B cell (primary cell): ENCODE measurements around the gene EP400. TPM values are rescaled to one million over a fixed set of nuclear protein-coding genes. Genes with fewer than 3 reads are reported as not detected.

Experiments used
- ATAC-seq: fragments of 200-7000 bp; cut with Tn5 transposase; one replicate; pipeline ENCODE4 v1.10.0; 2021; ENCODE audit warnings: low read depth, mild to moderate bottlenecking, moderate number of reproducible peaks, moderate library complexity
- CTCF ChIA-PET: fragments of 350-600 bp; sonication (Branson Sonifier 250); formaldehyde crosslinking; loops from one replicate; lab custom pipeline; 2021; ENCODE audit warnings: antibody characterized with exemption, inconsistent platforms; lab: Charles Lee
- POLR2A ChIA-PET: fragments of 350-600 bp; sonication (Branson Sonifier 250); formaldehyde crosslinking; loops from one replicate; lab custom pipeline; 2021; ENCODE audit warnings: antibody characterized with exemption; lab: Charles Lee
- DNase-seq: peaks from one replicate; pipeline ENCODE4 v3.0.0; 2013
- H2AFZ ChIP-seq: 2 replicates; pipeline ENCODE4 v1.6.1; 2012; ENCODE audit warnings: mild to moderate bottlenecking, low read depth, low read length; ENCODE audit not compliant: insufficient read depth, poor library complexity, severe bottlenecking
- H3K27ac ChIP-seq, 2 donors: 1 replicate in 1 of 2; 2 replicates in 1 of 2; pipeline ENCODE4 v1.5.1; 2012 to 2013; ENCODE audit warnings: low read length in 2 of 2, mild to moderate bottlenecking in 2 of 2, moderate library complexity in 1 of 2
- H3K27me3 ChIP-seq, 4 experiments: fragments of 200-600 bp in 1 of 4; sonication (generic) in 1 of 4; replicated peaks in 1 of 4; 1 replicate in 2 of 4; 2 replicates in 2 of 4; pipeline versions ENCODE4 v1.6.1 to v1.7.0; 2013 to 2016; ENCODE audit warnings: low read length in 3 of 4, mild to moderate bottlenecking in 2 of 4, mixed read lengths in 1 of 4, moderate library complexity in 1 of 4; ENCODE audit not compliant: insufficient read depth in 4 of 4, control insufficient read depth in 3 of 4; ENCODE audit errors: control extremely low read depth in 1 of 4
- H3K36me3 ChIP-seq, 2 experiments: replicated peaks in 1 of 2; 1 replicate in 1 of 2; 2 replicates in 1 of 2; pipeline versions ENCODE4 v1.6.1 to v1.7.1; 2013; ENCODE audit warnings: low read length in 1 of 2; ENCODE audit not compliant: insufficient read depth in 2 of 2, control insufficient read depth in 1 of 2; ENCODE audit errors: control extremely low read depth in 1 of 2, extremely low read depth in 1 of 2
- H3K4me1 ChIP-seq, 2 donors: fragments of 200-600 bp in 1 of 2; sonication (generic) in 1 of 2; 1 replicate in 1 of 2; 2 replicates in 1 of 2; pipeline versions ENCODE4 v1.5.1 to v1.6.1; 2013 to 2017; ENCODE audit warnings: low read length in 2 of 2; ENCODE audit not compliant: control insufficient read depth in 2 of 2, insufficient read depth in 2 of 2
- H3K4me2 ChIP-seq: replicated peaks from 2 replicates; pipeline ENCODE3; 2012; ENCODE audit warnings: mild to moderate bottlenecking, low read depth, low read length; ENCODE audit not compliant: poor library complexity, severe bottlenecking
- H3K4me3 ChIP-seq, 5 experiments: fragments of 200-600 bp in 1 of 5; sonication (generic) in 1 of 5; 1 replicate in 3 of 5; 2 replicates in 2 of 5; pipeline versions ENCODE4 v1.5.1 to v1.7.0; 2011 to 2016; ENCODE audit warnings: low read length in 4 of 5, mild to moderate bottlenecking in 4 of 5, low read depth in 2 of 5, control low read depth in 1 of 5, moderate library complexity in 1 of 5; ENCODE audit not compliant: insufficient read depth in 1 of 5; ENCODE audit errors: control extremely low read depth in 1 of 5, extremely low read depth in 1 of 5
- H3K79me2 ChIP-seq: fragments of 200-600 bp; sonication (generic); one replicate; pipeline ENCODE4 v1.6.0; 2016; ENCODE audit warnings: low read length; ENCODE audit not compliant: control insufficient read depth, insufficient read depth
- H3K9ac ChIP-seq: fragments of 200-600 bp; sonication (generic); 2 replicates; pipeline ENCODE4 v1.6.1; 2017; ENCODE audit warnings: mild to moderate bottlenecking, low read length, moderate library complexity
- H3K9me3 ChIP-seq, 3 donors: one replicate each; pipeline versions ENCODE4 v1.6.1 to v1.7.1; 2013; ENCODE audit warnings: low read length in 2 of 3; ENCODE audit not compliant: control insufficient read depth in 2 of 3, insufficient read depth in 1 of 3; ENCODE audit errors: control extremely low read depth in 1 of 3
- H4K20me1 ChIP-seq: 2 replicates; pipeline ENCODE4 v1.6.0; 2012; ENCODE audit warnings: mild to moderate bottlenecking, low read length; ENCODE audit not compliant: insufficient read depth, control insufficient read depth, poor library complexity, severe bottlenecking
- H3K27ac Mint-ChIP-seq: one replicate; pipeline ENCODE4 v1.8.0; 2021; ENCODE audit warnings: mixed read lengths
- H3K27me3 Mint-ChIP-seq: one replicate; pipeline ENCODE4 v1.8.0; 2021; ENCODE audit warnings: mixed read lengths
- H3K4me1 Mint-ChIP-seq: one replicate; pipeline ENCODE4 v1.8.0; 2021; ENCODE audit warnings: mixed read lengths
- H3K4me3 Mint-ChIP-seq: one replicate; pipeline ENCODE4 v1.8.0; 2021; ENCODE audit warnings: mixed read lengths
- H3K9me3 Mint-ChIP-seq: one replicate; pipeline ENCODE4 v1.8.0; 2022; ENCODE audit warnings: mixed read lengths; ENCODE audit not compliant: insufficient read depth
- EZH2 ChIP-seq: IDR thresholded peaks from 2 replicates; pipeline ENCODE4 v1.6.1; 2012; ENCODE audit warnings: borderline replicate concordance, low read depth, mild to moderate bottlenecking, moderate library complexity, low read length; ENCODE audit not compliant: insufficient read depth, poor library complexity, severe bottlenecking
- WGBS: methylation state at CpG from one replicate; pipeline ENCODE4 v1.1.5; 2013; ENCODE audit warnings: missing lambda C conversion rate; ENCODE audit not compliant: insufficient coverage; 5-methylcytosine and 5-hydroxymethylcytosine counted together
- intact Hi-C: fragments of 100-400 bp; cut with micrococcal nuclease; formaldehyde crosslinking; loops from one replicate; pipeline ENCODE4 v1.10.0; 2022
- polyA plus RNA-seq: library from polyadenylated mRNA; depleted of rRNA; stranded (reverse); fragments of >200 nt; gene quantifications from 2 replicates; pipeline ENCODE4 v1.2.3, GENCODE V29; 2012
- total RNA-seq, 2 donors: library from RNA; stranded (reverse); fragments of 120-200 nt in 1 of 2; gene quantifications; 1 replicate in 1 of 2; 2 replicates in 1 of 2; pipeline versions ENCODE4 v1.2.3 to v1.2.4, GENCODE V29; 2013 to 2022
- TF ChIP-seq, protein P1 (sequence below): fragments of 200-600 bp; IDR thresholded peaks from one replicate; pipeline ENCODE4 v1.8.0; 2022; ENCODE audit warnings: antibody characterized with exemption, mild to moderate bottlenecking

Gene EP400
- total and polyA plus RNA-seq, 2 donors (not counting 1 experiment from before 2014, with no cell fraction given), result 17.3 to 82.2 TPM

- TF ChIP-seq EZH2, result no peak
- TF ChIP-seq, protein P1, sequence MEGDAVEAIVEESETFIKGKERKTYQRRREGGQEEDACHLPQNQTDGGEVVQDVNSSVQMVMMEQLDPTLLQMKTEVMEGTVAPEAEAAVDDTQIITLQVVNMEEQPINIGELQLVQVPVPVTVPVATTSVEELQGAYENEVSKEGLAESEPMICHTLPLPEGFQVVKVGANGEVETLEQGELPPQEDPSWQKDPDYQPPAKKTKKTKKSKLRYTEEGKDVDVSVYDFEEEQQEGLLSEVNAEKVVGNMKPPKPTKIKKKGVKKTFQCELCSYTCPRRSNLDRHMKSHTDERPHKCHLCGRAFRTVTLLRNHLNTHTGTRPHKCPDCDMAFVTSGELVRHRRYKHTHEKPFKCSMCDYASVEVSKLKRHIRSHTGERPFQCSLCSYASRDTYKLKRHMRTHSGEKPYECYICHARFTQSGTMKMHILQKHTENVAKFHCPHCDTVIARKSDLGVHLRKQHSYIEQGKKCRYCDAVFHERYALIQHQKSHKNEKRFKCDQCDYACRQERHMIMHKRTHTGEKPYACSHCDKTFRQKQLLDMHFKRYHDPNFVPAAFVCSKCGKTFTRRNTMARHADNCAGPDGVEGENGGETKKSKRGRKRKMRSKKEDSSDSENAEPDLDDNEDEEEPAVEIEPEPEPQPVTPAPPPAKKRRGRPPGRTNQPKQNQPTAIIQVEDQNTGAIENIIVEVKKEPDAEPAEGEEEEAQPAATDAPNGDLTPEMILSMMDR, result no peak
- CTCF ChIA-PET, result no interaction called here
- no peak for ATAC-seq
These were observed 36.6 kb downstream of the EP400 start for GRCh38 chr12:131986361-131986760.

GRCh38 chr12:131986910-131987309 lies 37.2 kb downstream of the EP400 start:
- Mint-ChIP-seq H3K4me3 (no peak overlapping the region), H3K27me3 (no peaks in the 10 kb centered on the region), H3K27ac (no peak overlapping the region), H3K9me3 (no peaks in the 10 kb centered on the region), H3K4me1 (no peaks in the 10 kb centered on the region)
- no peaks in the 10 kb centered on the region for H3K27me3 ChIP-seq
- WGBS, result 95% methylated on average over 5 of the region's 5 CpGs
- H3K79me2 ChIP-seq, result no peaks in the 10 kb centered on the region
- no peaks in the 10 kb centered on the region for H3K4me1 ChIP-seq
- H4K20me1 ChIP-seq, result peaks cover 10% of the 10 kb centered on the region
- no peak overlapping the region for H3K9ac ChIP-seq
- ATAC-seq, result no peak
- no peak overlapping the region for H3K4me2 ChIP-seq
- H3K4me3 ChIP-seq, result no peak overlapping the region
- TF ChIP-seq, protein P1, result no peak
- no peak for TF ChIP-seq EZH2
- no peaks in the 10 kb centered on the region for H3K9me3 ChIP-seq
- intact Hi-C loops, result no loop called here
- H2AFZ ChIP-seq, result no peak overlapping the region
- DNase-seq, result no peak
- ChIA-PET POLR2A (no interaction called here), CTCF (no interaction called here)
- peaks cover 2 to 81% of the 10 kb centered on the region in 2 experiments for H3K36me3 ChIP-seq
- H3K27ac ChIP-seq, result no peak overlapping the region

More at GRCh38 chr12:131986361-131986760, 36.6 kb downstream of the EP400 start:
- no peak overlapping the region for H3K9ac ChIP-seq
- H3K27me3 Mint-ChIP-seq, result no peaks in the 10 kb centered on the region
- H2AFZ ChIP-seq, result no peak overlapping the region
- DNase-seq, result no peak
- H3K4me3 Mint-ChIP-seq, result no peak overlapping the region
- no peaks in the 10 kb centered on the region for H3K27me3 ChIP-seq
- H3K36me3 ChIP-seq, result peaks cover 2 to 84% of the 10 kb centered on the region in 2 experiments
- intact Hi-C loops, result no loop called here
- H3K4me2 ChIP-seq, result no peak overlapping the region
- H3K4me1 Mint-ChIP-seq, result no peaks in the 10 kb centered on the region
- peaks cover 12% of the 10 kb centered on the region for H4K20me1 ChIP-seq
- no peak overlapping the region for H3K4me3 ChIP-seq
- no peaks in the 10 kb centered on the region for H3K9me3 Mint-ChIP-seq
- H3K79me2 ChIP-seq, result no peaks in the 10 kb centered on the region
- no peaks in the 10 kb centered on the region for H3K4me1 ChIP-seq
- no peak overlapping the region for H3K27ac ChIP-seq
- H3K27ac Mint-ChIP-seq, result no peak overlapping the region
- 97% methylated on average over 17 of the region's 17 CpGs for WGBS
- POLR2A ChIA-PET, result no interaction called here
- no peaks in the 10 kb centered on the region for H3K9me3 ChIP-seq
